Astrocyte of the cerebellum (primary cell): ENCODE data around the gene NLRX1.
"Not testable (repeated sequence)": the region's sequence is repeated elsewhere in the genome, so short reads cannot be mapped to it uniquely, and the experiment has no call there.

Experiments
- DNase-seq: peaks from one replicate; pipeline ENCODE4 v3.0.0-alpha.2; 2011; ENCODE audit warnings: low read depth
- H3K4me3 ChIP-seq: 2 replicates; pipeline ENCODE4 v1.5.1; 2011; ENCODE audit warnings: mild to moderate bottlenecking, low read depth, low read length, moderate library complexity
- CTCF ChIP-seq: IDR thresholded peaks from 2 replicates; pipeline ENCODE4 v1.5.1; 2012; ENCODE audit warnings: low read length, low read depth, moderate library complexity, mild to moderate bottlenecking; ENCODE audit errors: missing control alignments
- in situ Hi-C: cut with HindIII; loops from 2 replicates; pipeline ENCODE4 v1.10.0; 2017; ENCODE audit warnings: low sequenced_read_pairs

NLRX1 gene

DNA sequence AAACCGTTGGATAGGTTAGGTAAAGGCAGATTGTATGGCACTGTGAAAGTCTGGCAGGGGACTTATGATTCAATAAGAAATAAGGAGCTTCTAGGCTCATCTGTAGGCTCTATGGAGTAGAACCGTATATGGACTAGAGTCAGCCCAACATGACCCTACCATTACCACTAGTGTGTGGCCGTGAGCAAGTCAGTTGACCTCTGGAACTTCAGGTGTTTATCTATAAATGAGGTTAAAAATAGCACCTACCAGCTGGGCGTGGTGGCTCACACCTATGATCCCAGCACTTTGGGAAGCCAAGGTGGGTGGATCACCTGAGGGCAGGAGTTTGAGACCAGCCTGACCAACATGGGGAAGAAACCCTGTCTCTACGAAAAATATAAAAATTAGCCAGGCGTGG is 42.7 kb upstream of the NLRX1 start:
- in situ Hi-C loops = no loop called here
- H3K4me3 ChIP-seq = no peak overlapping the region
- no peak for DNase-seq
- no peak for TF ChIP-seq CTCF

- no peak overlapping the region for H3K4me3 ChIP-seq
- in situ Hi-C loops = no loop called here
- TF ChIP-seq CTCF = no peak
- no peak for DNase-seq
Observed at GRCh38 chr11:119126675-119127268, 41.8 kb upstream of the NLRX1 start.

- no peak overlapping the region for H3K4me3 ChIP-seq
- TF ChIP-seq CTCF = no peak
- in situ Hi-C loops = loop anchor here (10.0 kb wide), 1 partner anchor 64 kb away; no protein-coding TSS in a partner anchor
Observed at GRCh38 chr11:119130662-119131061, 37.9 kb upstream of the NLRX1 start.

GRCh38 chr11:119134389-119134978 is 34.0 kb upstream of the NLRX1 start:
- in situ Hi-C loops = loop anchor here (10.0 kb wide), 1 partner anchor 60 kb away; no protein-coding TSS in a partner anchor
- TF ChIP-seq CTCF = peak; percentile 63
- no peak for DNase-seq
- H3K4me3 ChIP-seq = no peak overlapping the region

More at GRCh38 chr11:119130662-119131061, 37.9 kb upstream of the NLRX1 start:
- no peak for DNase-seq

DNA sequence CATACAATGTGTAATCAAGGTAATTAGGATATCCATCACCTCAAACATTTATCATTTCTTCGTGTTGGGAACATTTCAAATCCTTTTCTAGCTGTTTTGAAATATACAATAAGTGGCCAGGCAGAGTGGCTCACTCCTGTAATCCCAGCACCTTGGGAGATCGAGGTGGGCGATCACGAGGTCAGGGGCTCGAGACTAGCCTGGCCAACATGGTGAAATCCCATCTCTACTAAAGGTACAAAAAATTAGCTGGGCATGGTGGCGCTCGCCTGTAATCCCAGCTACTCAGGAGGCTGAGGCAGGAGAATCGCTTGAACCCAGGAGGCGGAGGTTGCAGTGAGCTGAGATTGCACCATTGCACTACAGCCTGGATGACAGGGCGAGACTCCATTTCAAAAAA is 29.2 kb upstream of the NLRX1 start:
- DNase-seq, H3K4me3 ChIP-seq: not testable (repeated sequence)
- in situ Hi-C loops = loop anchor here (10.0 kb wide), 1 partner anchor 56 kb away; no protein-coding TSS in a partner anchor

GRCh38 chr11:119144825-119145486 is 23.6 kb upstream of the NLRX1 start:
- no peak overlapping the region for H3K4me3 ChIP-seq
- peak; percentile 39 for DNase-seq
- peak; percentile 70 for TF ChIP-seq CTCF
- in situ Hi-C loops = no loop called here

DNA sequence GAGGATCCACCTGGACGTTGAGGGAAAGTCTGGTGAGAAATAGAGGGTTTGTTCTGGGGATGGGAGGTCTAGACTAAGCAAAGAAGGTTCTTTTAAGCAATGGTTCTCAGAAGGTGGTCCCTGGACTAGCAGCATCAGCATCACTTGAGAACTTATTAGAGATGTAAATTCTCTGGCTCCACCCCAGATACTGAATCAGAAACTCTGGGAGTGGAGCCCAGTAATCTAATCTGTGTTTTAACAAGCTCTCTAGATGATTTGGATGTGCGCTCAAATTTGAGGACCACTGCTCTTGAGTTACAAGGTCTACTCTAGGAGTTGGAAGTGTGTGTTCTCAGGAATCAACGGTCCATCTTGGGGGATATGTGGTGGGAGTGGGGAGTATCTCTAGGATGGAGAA is 23.0 kb upstream of the NLRX1 start:
- TF ChIP-seq CTCF = no peak
- in situ Hi-C loops = no loop called here
- no peak for DNase-seq
- no peak overlapping the region for H3K4me3 ChIP-seq
